NCI-H226 (cell line): Measurements from ENCODE around the gene SERPINA4.

Experiments used
- DNase-seq: peaks from one replicate; pipeline ENCODE4 v3.0.0-alpha.2; 2015

SERPINA4 gene

GRCh38 chr14:94543449-94544124 lies 17.7 kb upstream of the SERPINA4 start:
- no peak for DNase-seq

GRCh38 chr14:94544726-94545125 lies 16.5 kb upstream of the SERPINA4 start:
- no peak for DNase-seq

GRCh38 chr14:94545131-94545841 lies 16.0 kb upstream of the SERPINA4 start:
- no peak for DNase-seq

GRCh38 chr14:94547151-94547680 lies 14.0 kb upstream of the SERPINA4 start:
- DNase-seq, result no peak

- no peak for DNase-seq
These were observed 13.5 kb upstream of the SERPINA4 start for GRCh38 chr14:94547726-94548125.

DNA sequence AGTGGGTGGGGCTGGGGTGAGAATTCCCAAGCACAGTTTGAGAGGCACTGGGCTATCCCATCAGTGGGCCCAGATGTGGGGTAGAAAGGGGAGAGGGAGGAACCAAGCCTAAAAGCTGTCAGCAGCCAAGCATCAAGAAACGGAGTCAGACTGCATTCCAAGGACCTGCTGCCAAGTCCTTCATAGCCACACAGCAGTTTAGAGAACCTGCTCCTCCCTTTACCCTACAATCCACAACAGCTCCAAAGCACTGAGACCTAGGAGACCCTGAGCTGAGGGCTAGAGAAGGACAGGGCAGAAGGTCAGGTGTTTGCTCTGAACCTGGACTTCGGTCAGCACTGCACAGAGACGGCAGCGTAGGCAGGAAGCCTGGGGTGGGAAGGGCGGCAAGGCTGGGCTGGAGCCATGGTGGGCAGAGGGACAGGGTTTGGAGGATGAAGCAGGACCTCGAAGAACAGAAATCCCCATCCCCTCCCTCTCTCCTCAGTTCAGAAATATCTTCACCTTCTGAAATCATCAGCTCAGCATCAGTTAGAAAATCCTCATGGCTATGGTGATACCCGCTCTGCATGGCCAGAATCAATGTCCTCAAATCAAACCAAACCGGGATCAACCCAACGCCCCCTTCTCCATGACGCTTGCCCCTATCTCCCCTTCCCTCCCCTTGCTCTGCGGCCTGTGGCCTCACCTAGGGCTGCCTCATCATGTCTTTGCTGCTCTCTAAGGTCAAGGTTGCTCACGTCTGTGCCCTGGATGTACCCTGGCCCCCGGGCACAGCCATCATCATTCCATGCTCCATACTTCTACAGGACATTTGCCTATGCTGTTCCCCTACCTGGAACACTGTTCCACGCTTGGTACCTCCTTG lies 12.9 kb upstream of the SERPINA4 start:
- DNase-seq, result no peak

- DNase-seq, result no peak
These were observed 11.9 kb upstream of the SERPINA4 start for GRCh38 chr14:94548999-94549985.

DNA sequence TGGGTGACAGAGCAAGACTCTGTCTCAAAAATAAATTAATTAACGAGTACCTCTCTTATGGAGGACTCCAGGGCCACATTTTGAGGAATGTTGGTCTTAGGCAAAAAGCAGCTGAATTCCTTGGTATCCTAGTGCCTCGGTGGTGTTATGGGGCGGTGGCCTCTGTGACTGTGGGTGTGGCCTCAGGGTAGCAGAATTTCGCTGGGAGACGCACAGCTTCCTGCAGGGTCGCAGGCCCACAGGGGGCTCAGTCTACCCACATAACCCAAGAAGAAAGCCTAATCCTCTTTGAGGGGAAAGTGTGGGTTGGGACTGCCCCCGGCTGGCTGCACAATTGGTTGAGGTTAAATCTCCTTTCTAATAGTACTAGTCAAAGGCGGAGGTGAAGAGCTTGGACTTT lies 11.2 kb upstream of the SERPINA4 start:
- DNase-seq, result no peak

GRCh38 chr14:94555991-94556390 lies 5.3 kb upstream of the SERPINA4 start:
- no peak for DNase-seq

DNA sequence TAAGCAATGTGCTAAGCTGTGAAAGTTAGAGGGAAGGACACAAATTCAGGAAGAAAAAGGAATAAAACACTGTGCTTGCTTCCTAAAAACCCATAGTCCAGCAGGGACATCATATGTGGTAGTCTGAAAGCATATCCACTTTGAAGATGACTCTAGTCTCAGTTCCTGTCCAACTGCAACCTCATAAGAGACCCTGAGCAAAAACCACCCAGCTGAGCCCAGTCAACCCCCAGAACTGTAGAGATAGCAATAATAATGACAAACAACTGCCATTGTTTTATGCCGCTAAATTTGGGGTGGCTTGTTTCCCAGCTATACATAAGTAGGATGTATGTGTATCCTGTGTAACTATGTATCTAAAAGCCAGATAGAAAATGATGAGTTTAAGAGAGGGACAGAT lies 3.9 kb upstream of the SERPINA4 start:
- no peak for DNase-seq

GRCh38 chr14:94558842-94559241 lies 2.4 kb upstream of the SERPINA4 start:
- no peak for DNase-seq

DNA sequence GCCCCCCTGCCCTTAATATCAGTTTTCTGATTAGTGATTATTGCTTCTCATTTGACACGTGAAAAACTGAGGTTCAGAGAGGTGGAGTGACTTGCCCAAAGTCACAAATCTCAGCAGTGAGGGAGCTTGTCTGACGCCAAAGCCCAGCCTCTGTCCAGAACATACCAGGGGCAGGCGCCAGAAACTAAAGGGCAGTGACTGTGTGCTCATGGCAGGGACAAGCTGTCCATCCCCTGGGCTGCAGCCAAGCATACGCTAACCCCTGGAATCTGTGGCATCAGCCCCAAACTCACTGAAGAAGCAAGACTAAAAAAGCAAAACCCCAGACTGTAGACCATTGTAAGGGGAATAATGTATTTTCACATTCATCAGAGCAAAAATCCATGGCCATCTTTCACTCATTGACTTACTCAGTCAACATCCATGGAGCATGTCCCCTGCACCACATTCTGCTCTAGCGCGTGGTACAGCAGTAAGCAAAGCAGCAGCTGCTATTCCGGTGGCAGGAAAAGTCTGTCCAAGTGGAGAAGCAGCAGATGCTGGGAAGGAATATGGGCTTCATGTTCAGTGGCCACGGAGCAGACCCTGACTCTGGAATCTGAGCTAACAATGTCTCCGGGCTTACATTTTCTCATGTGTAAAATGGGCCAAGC lies 1.5 kb upstream of the SERPINA4 start:
- no peak for DNase-seq

- DNase-seq, result no peak
These were observed 964 bp upstream of the SERPINA4 start for GRCh38 chr14:94560291-94560665.

DNA sequence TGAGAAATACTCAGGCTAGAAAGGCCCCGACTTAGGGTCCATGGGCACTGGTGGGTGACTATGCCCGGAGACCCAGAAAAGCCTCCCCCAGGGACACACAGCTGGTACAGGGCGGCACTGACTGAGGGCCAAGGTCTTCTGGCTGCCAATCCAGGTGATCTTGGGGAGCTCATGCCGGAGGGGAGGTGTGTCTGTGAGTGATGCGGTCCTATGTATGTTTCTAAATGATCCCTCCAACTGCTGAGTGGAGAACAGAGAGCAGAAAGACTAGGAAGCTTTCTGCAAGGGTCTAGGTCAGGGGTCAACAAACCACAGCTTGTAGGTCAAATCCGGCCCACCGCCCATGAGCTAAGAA lies 391 bp downstream of the SERPINA4 start:
- no peak for DNase-seq

DNA sequence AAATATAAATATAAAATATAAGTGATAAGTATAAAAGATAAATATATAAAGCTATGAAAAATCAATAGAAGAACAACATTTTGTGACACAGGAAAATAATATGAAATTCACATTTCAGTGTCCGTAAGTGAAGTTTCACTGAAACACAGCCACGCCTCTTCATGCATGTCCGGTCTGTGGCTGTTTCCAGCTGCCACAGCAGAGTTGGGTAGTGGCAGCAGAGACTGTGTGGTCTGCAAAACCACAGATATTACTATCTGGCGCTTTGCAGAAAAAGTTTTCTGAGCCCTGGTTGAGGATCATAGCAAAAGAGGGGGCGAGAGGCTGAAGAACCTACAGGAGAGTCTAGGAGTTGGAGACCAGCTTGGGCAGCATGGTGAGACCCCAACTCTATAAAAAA lies 780 bp downstream of the SERPINA4 start:
- no peak for DNase-seq

DNA sequence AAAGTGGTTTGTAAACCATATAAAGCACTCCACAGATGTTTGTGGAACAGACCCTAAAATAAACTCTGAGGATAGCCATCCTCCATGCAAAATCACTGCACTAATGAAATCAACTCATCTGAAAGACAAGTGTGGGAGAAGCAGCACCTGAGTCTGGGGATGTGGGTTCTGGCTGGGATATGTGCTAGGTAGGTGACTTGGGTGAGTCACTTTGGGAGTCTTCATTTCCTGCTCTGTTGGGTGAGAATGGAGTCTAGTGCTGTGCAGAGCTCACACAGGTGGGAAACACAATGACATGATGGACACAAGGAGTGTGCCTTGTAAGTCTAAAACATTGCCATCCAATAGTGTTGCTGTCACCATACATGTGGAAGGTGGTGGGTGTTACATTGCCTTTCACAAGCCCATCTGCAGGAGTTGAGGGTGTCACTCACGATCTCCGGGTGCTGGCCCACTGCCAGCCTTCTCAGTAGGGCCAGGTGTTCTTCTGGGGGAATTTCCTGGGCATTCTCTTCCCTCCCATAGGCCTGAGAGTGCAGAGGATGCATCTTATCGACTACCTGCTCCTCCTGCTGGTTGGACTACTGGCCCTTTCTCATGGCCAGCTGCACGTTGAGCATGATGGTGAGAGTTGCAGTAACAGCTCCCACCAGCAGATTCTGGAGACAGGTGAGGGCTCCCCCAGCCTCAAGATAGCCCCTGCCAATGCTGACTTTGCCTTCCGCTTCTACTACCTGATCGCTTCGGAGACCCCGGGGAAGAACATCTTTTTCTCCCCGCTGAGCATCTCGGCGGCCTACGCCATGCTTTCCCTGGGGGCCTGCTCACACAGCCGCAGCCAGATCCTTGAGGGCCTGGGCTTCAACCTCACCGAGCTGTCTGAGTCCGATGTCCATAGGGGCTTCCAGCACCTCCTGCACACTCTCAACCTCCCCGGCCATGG lies 2.0 kb downstream of the SERPINA4 start:
- DNase-seq, result no peak

- no peak for DNase-seq
These were observed 3.1 kb downstream of the SERPINA4 start for GRCh38 chr14:94564381-94564780.

DNA sequence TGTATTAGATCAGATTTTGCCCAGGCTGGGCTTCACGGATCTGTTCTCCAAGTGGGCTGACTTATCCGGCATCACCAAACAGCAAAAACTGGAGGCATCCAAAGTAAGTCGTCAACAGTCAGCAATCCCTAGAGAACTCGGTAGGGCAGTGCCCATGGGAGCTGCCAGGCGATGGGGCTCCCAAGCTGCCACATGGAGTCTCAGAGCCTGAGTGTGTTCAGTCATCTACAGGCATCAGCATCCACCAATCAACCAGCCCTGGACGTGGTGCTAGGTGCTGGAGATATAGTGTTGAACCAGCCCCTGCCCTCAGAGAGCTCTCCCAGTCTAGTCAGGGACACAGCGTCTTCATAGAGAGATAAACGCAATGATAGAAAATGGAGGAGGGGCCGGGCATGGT lies 6.9 kb downstream of the SERPINA4 start:
- DNase-seq, result no peak

- DNase-seq, result no peak
These were observed 8.2 kb downstream of the SERPINA4 start for GRCh38 chr14:94569381-94570001.

- no peak for DNase-seq
These were observed 8.8 kb downstream of the SERPINA4 start for GRCh38 chr14:94570002-94570400.
